H1 (cell line): ENCODE data around the gene PRR7. TPM values are rescaled to one million over a fixed set of nuclear protein-coding genes. Genes with fewer than 3 reads are reported as not detected.

ENCODE experiments used
- CEBPB ChIP-seq: IDR thresholded peaks from 2 replicates; pipeline ENCODE4 v1.6.1; 2012; ENCODE audit warnings: low read depth, low read length
- FOSL1 ChIP-seq: IDR thresholded peaks from 2 replicates; pipeline ENCODE4 v1.6.1; 2011; ENCODE audit warnings: mild to moderate bottlenecking, low read depth, low read length, moderate library complexity; ENCODE audit not compliant: insufficient read depth
- KDM4A ChIP-seq: IDR thresholded peaks from one replicate; pipeline ENCODE4 v1.7.1; 2012; ENCODE audit warnings: low read depth, mild to moderate bottlenecking, moderate library complexity, low read length, inconsistent platforms; ENCODE audit not compliant: severe bottlenecking
- NRF1 ChIP-seq: IDR thresholded peaks from 2 replicates; pipeline ENCODE4 v1.6.1; 2011; ENCODE audit warnings: mild to moderate bottlenecking, low read depth, low read length, improper control_type of control experiment
- RNF2 ChIP-seq: fragments of 200-900, 300-1000 bp; sonication (generic); IDR thresholded peaks from 2 replicates; pipeline ENCODE4 v1.7.1; 2016; ENCODE audit warnings: borderline replicate concordance, low read depth, mild to moderate bottlenecking, antibody characterized with exemption, low read length; ENCODE audit not compliant: poor library complexity, severe bottlenecking; ENCODE audit errors: missing control alignments
- SAP30 ChIP-seq: fragments of 300-600 bp; sonication (generic); IDR thresholded peaks from 2 replicates; pipeline ENCODE4 v1.7.1; 2012; ENCODE audit warnings: low read length, moderate library complexity, mild to moderate bottlenecking, inconsistent platforms; ENCODE audit not compliant: insufficient read depth, insufficient replicate concordance
- SIX5 ChIP-seq: IDR thresholded peaks from 2 replicates; pipeline ENCODE4 v1.6.1; 2011; ENCODE audit warnings: mild to moderate bottlenecking, low read depth, low read length
- SUZ12 ChIP-seq: fragments of 200-600 bp; sonication (generic); IDR thresholded peaks from 2 replicates; pipeline ENCODE4 v1.6.1; 2012; ENCODE audit warnings: mild to moderate bottlenecking, inconsistent platforms, low read length, moderate library complexity, mixed read lengths
- TAF1 ChIP-seq: IDR thresholded peaks from 2 replicates; pipeline ENCODE4 v1.6.1; 2011; ENCODE audit warnings: mild to moderate bottlenecking, low read depth, low read length
- TCF12 ChIP-seq: IDR thresholded peaks from 2 replicates; pipeline ENCODE4 v1.6.1; 2011; ENCODE audit warnings: low read depth, mild to moderate bottlenecking, low read length
- polyA plus RNA-seq, 7 experiments: library from polyadenylated mRNA; depleted of rRNA in 3 of 7; stranded (reverse) in 5 of 7; unstranded in 2 of 7; fragments of >200 nt in 5 of 7; fragments of 200-250 nt in 2 of 7; gene quantifications; 1 replicate in 5 of 7; 2 replicates in 1 of 7; 4 replicates in 1 of 7; pipeline versions ENCODE4 v1.2.1 to v1.2.3, GENCODE V29; 2011 to 2013; ENCODE audit warnings: missing spikeins in 2 of 7, mixed read lengths in 2 of 7
- total RNA-seq: library from RNA; stranded (reverse); fragmentation: NEBNext Ultra II Directional; extraction: Animal tissue kit (Norgen Biotek cat#: 25700); gene quantifications from 2 replicates; pipeline ENCODE4 v1.2.1, GENCODE V29; 2021
- TF ChIP-seq, protein P1 (sequence below): fragments of 300-600 bp; sonication (generic); IDR thresholded peaks from 2 replicates; pipeline ENCODE4 v1.7.1; 2012; ENCODE audit warnings: low read length, moderate library complexity, mild to moderate bottlenecking, inconsistent platforms; ENCODE audit not compliant: insufficient replicate concordance

PRR7 gene
- total and polyA plus RNA-seq, 2 of the 8 experiments (the other 6 are each of a cell fraction or from before 2014, with no cell fraction given): 8.0 to 11.8 TPM

DNA sequence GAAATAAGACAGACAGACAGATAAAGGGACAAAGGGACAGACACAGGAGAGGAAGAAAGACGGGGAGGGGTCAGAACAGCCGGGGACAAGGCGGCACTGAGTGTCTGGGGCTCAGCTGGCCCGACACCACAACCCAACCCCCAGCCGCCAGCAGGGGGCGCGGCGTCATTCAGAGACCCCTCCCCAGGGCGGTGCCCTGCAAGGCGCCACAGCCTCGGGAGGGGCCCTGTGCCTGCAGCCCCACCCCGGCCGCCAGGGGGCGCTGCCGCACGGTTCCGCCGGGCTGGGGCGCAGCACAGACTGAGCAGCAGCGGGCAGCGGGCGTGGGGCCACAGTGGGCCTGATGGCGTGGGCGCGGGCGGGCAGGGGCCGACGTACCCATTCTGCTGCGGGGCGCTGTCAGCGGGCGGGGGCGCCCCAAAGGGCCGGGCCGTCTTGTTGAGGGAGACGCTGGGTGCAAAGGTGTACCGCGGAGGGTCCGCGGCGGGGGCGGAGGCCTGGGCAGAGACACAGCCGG, 44.9 kb downstream of the PRR7 start (continued):
- TF ChIP-seq, protein P1, sequence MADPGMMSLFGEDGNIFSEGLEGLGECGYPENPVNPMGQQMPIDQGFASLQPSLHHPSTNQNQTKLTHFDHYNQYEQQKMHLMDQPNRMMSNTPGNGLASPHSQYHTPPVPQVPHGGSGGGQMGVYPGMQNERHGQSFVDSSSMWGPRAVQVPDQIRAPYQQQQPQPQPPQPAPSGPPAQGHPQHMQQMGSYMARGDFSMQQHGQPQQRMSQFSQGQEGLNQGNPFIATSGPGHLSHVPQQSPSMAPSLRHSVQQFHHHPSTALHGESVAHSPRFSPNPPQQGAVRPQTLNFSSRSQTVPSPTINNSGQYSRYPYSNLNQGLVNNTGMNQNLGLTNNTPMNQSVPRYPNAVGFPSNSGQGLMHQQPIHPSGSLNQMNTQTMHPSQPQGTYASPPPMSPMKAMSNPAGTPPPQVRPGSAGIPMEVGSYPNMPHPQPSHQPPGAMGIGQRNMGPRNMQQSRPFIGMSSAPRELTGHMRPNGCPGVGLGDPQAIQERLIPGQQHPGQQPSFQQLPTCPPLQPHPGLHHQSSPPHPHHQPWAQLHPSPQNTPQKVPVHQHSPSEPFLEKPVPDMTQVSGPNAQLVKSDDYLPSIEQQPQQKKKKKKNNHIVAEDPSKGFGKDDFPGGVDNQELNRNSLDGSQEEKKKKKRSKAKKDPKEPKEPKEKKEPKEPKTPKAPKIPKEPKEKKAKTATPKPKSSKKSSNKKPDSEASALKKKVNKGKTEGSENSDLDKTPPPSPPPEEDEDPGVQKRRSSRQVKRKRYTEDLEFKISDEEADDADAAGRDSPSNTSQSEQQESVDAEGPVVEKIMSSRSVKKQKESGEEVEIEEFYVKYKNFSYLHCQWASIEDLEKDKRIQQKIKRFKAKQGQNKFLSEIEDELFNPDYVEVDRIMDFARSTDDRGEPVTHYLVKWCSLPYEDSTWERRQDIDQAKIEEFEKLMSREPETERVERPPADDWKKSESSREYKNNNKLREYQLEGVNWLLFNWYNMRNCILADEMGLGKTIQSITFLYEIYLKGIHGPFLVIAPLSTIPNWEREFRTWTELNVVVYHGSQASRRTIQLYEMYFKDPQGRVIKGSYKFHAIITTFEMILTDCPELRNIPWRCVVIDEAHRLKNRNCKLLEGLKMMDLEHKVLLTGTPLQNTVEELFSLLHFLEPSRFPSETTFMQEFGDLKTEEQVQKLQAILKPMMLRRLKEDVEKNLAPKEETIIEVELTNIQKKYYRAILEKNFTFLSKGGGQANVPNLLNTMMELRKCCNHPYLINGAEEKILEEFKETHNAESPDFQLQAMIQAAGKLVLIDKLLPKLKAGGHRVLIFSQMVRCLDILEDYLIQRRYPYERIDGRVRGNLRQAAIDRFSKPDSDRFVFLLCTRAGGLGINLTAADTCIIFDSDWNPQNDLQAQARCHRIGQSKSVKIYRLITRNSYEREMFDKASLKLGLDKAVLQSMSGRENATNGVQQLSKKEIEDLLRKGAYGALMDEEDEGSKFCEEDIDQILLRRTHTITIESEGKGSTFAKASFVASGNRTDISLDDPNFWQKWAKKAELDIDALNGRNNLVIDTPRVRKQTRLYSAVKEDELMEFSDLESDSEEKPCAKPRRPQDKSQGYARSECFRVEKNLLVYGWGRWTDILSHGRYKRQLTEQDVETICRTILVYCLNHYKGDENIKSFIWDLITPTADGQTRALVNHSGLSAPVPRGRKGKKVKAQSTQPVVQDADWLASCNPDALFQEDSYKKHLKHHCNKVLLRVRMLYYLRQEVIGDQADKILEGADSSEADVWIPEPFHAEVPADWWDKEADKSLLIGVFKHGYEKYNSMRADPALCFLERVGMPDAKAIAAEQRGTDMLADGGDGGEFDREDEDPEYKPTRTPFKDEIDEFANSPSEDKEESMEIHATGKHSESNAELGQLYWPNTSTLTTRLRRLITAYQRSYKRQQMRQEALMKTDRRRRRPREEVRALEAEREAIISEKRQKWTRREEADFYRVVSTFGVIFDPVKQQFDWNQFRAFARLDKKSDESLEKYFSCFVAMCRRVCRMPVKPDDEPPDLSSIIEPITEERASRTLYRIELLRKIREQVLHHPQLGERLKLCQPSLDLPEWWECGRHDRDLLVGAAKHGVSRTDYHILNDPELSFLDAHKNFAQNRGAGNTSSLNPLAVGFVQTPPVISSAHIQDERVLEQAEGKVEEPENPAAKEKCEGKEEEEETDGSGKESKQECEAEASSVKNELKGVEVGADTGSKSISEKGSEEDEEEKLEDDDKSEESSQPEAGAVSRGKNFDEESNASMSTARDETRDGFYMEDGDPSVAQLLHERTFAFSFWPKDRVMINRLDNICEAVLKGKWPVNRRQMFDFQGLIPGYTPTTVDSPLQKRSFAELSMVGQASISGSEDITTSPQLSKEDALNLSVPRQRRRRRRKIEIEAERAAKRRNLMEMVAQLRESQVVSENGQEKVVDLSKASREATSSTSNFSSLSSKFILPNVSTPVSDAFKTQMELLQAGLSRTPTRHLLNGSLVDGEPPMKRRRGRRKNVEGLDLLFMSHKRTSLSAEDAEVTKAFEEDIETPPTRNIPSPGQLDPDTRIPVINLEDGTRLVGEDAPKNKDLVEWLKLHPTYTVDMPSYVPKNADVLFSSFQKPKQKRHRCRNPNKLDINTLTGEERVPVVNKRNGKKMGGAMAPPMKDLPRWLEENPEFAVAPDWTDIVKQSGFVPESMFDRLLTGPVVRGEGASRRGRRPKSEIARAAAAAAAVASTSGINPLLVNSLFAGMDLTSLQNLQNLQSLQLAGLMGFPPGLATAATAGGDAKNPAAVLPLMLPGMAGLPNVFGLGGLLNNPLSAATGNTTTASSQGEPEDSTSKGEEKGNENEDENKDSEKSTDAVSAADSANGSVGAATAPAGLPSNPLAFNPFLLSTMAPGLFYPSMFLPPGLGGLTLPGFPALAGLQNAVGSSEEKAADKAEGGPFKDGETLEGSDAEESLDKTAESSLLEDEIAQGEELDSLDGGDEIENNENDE: no peak
- no peak for TF ChIP-seq KDM4A
- TF ChIP-seq TAF1: no peak
- TF ChIP-seq SAP30: no peak
- TF ChIP-seq CEBPB: no peak; the same call in 1 of the 2 replicates
- no peak for TF ChIP-seq RNF2
- 0 out of 2 replicates have a peak, but pooled peaks have one; percentile 18 for TF ChIP-seq TCF12
- TF ChIP-seq FOSL1: no peak
- no peak for TF ChIP-seq SUZ12
- TF ChIP-seq SIX5: no peak
- TF ChIP-seq NRF1: no peak
